GM23338 (cell line): ENCODE measurements around the gene NGF. TPM values are rescaled to one million over a fixed set of nuclear protein-coding genes. Genes with fewer than 3 reads are reported as not detected.

Source experiments
- ATAC-seq: fragments of 200-7000 bp; cut with Tn5 transposase; 3 replicates; pipeline ENCODE4 v1.9.1; 2020
- DNase-seq: peaks from one replicate; pipeline ENCODE4 v3.0.0-alpha.2; 2015; ENCODE audit warnings: low spot score
- H2AFZ ChIP-seq: fragments of 200-600 bp; sonication (generic); 2 replicates; pipeline ENCODE4 v1.8.0; 2016; ENCODE audit warnings: antibody characterized with exemption, mild to moderate bottlenecking, moderate library complexity
- H3F3A ChIP-seq: fragments of 200-600 bp; sonication (generic); replicated peaks from 2 replicates; pipeline ENCODE4 v1.8.0; 2017; ENCODE audit warnings: antibody characterized with exemption, mixed run types, low read depth
- H3K27ac ChIP-seq: fragments of 200-600 bp; sonication (generic); 2 replicates; pipeline ENCODE4 v1.6.1; 2016; ENCODE audit warnings: low read depth
- H3K27me3 ChIP-seq: fragments of 200-600 bp; sonication (generic); 2 replicates; pipeline ENCODE4 v1.8.0; 2016; ENCODE audit warnings: mild to moderate bottlenecking, mixed run types, moderate library complexity; ENCODE audit not compliant: insufficient read depth
- H3K36me3 ChIP-seq: fragments of 200-600 bp; sonication (generic); 2 replicates; pipeline ENCODE4 v1.8.0; 2016; ENCODE audit warnings: mild to moderate bottlenecking; ENCODE audit not compliant: insufficient read depth
- H3K4me1 ChIP-seq: fragments of 200-600 bp; sonication (generic); 2 replicates; pipeline ENCODE4 v1.8.0; 2016; ENCODE audit warnings: mild to moderate bottlenecking, moderate library complexity; ENCODE audit not compliant: insufficient read depth
- H3K4me2 ChIP-seq: fragments of 200-600 bp; sonication (generic); 2 replicates; pipeline ENCODE4 v1.7.1; 2017; ENCODE audit warnings: mixed run types
- H3K4me3 ChIP-seq: fragments of 200-600 bp; sonication (generic); 2 replicates; pipeline ENCODE4 v1.6.1; 2016; ENCODE audit warnings: mixed run types
- H3K79me2 ChIP-seq: fragments of 200-600 bp; sonication (generic); replicated peaks from 2 replicates; pipeline ENCODE4 v1.8.0; 2017; ENCODE audit warnings: mild to moderate bottlenecking; ENCODE audit not compliant: insufficient read depth
- H3K9me2 ChIP-seq: fragments of 200-600 bp; sonication (generic); 2 replicates; pipeline ENCODE4 v1.8.0; 2017; ENCODE audit not compliant: insufficient read depth
- H4K20me1 ChIP-seq: fragments of 200-600 bp; sonication (generic); replicated peaks from 2 replicates; pipeline ENCODE4 v1.8.0; 2017; ENCODE audit warnings: mild to moderate bottlenecking; ENCODE audit not compliant: insufficient read depth
- H3K27ac Mint-ChIP-seq: 2 replicates; pipeline ENCODE4 v1.8.0; 2020; ENCODE audit warnings: inconsistent platforms, mild to moderate bottlenecking, moderate library complexity, mixed read lengths
- H3K27me3 Mint-ChIP-seq: 3 replicates; pipeline ENCODE4 v1.8.0; 2022; ENCODE audit warnings: low read depth, mild to moderate bottlenecking, moderate library complexity, mixed read lengths, inconsistent platforms; ENCODE audit not compliant: insufficient read depth, poor library complexity
- H3K36me3 Mint-ChIP-seq: 3 replicates; pipeline ENCODE4 v1.8.0; 2021; ENCODE audit warnings: low read depth, mild to moderate bottlenecking, inconsistent platforms, moderate library complexity, mixed read lengths
- H3K4me1 Mint-ChIP-seq: 3 replicates; pipeline ENCODE4 v1.8.0; 2020; ENCODE audit warnings: mild to moderate bottlenecking, inconsistent platforms, mixed read lengths
- H3K4me3 Mint-ChIP-seq: 3 replicates; pipeline ENCODE4 v1.8.0; 2021; ENCODE audit warnings: moderate library complexity, mild to moderate bottlenecking, inconsistent platforms, mixed read lengths
- H3K9me3 Mint-ChIP-seq: 3 replicates; pipeline ENCODE4 v1.8.0; 2020; ENCODE audit warnings: moderate library complexity, mild to moderate bottlenecking, inconsistent platforms, mixed read lengths
- CTCF ChIP-seq, 2 experiments: fragments of 200-600 bp in 1 of 2; sonication (generic) in 1 of 2; conservative IDR thresholded peaks; 2 replicates each; pipeline versions ENCODE4 v1.5.1 to v1.6.1; 2016 to 2017; ENCODE audit warnings: antibody characterized with exemption in 2 of 2, low read depth in 2 of 2, mild to moderate bottlenecking in 2 of 2, moderate library complexity in 1 of 2
- EZH2 ChIP-seq: fragments of 200-600 bp; sonication (generic); IDR thresholded peaks from one replicate; pipeline ENCODE4 v1.8.0; 2017; ENCODE audit warnings: antibody characterized with exemption, mild to moderate bottlenecking, low read depth; ENCODE audit not compliant: unreplicated experiment
- JUNB ChIP-seq: IDR thresholded peaks from one replicate; pipeline ENCODE4 v1.6.1; 2016; ENCODE audit warnings: antibody characterized with exemption; ENCODE audit not compliant: unreplicated experiment
- NANOG ChIP-seq: IDR thresholded peaks from 2 replicates; pipeline ENCODE4 v1.6.1; 2016; ENCODE audit warnings: antibody characterized with exemption, borderline replicate concordance
- POLR2AphosphoS5 ChIP-seq: IDR thresholded peaks from 2 replicates; pipeline ENCODE4 v1.6.1; 2016; ENCODE audit warnings: antibody characterized with exemption, low read depth
- REST ChIP-seq: IDR thresholded peaks from one replicate; pipeline ENCODE4 v1.6.1; 2018; ENCODE audit warnings: antibody characterized with exemption; ENCODE audit not compliant: unreplicated experiment
- STAT1 ChIP-seq: IDR thresholded peaks from one replicate; pipeline ENCODE4 v1.6.1; 2016; ENCODE audit warnings: antibody characterized with exemption; ENCODE audit not compliant: unreplicated experiment
- ZNF114 ChIP-seq: fragments of 250-450 bp; sonication (Bioruptor Pico); IDR thresholded peaks from 2 replicates; pipeline ENCODE4 v1.5.0; 2020; ENCODE audit warnings: mild to moderate bottlenecking, moderate library complexity
- ZNF331 ChIP-seq: fragments of 250-450 bp; sonication (Bioruptor Pico); IDR thresholded peaks from 2 replicates; pipeline ENCODE4 v1.5.0; 2020; ENCODE audit warnings: low read depth, mild to moderate bottlenecking, moderate library complexity
- ZNF462 ChIP-seq: fragments of 250-450 bp; sonication (Bioruptor Pico); IDR thresholded peaks from 2 replicates; pipeline ENCODE4 v1.5.0; 2020; ENCODE audit warnings: mild to moderate bottlenecking, moderate library complexity
- polyA plus RNA-seq: library from polyadenylated mRNA; unstranded; fragments of >200 nt; fragmentation: Nextera tagmentation; extraction: Ambion mirVana; gene quantifications from 2 replicates; pipeline ENCODE4 v1.2.1, GENCODE V29; 2016
- total RNA-seq: library from RNA; depleted of rRNA; stranded (reverse); fragments of >200 nt; shearing (Covaris generic); gene quantifications from 2 replicates; pipeline ENCODE4 v1.2.3, GENCODE V29; 2014
- TF ChIP-seq, protein P1 (sequence below): IDR thresholded peaks from 2 replicates; pipeline ENCODE4 v1.6.1; 2016; ENCODE audit warnings: antibody characterized with exemption

Gene NGF
- total and polyA plus RNA-seq, 2 experiments from 2014 or later, result 0.28 to 0.92 TPM

DNA sequence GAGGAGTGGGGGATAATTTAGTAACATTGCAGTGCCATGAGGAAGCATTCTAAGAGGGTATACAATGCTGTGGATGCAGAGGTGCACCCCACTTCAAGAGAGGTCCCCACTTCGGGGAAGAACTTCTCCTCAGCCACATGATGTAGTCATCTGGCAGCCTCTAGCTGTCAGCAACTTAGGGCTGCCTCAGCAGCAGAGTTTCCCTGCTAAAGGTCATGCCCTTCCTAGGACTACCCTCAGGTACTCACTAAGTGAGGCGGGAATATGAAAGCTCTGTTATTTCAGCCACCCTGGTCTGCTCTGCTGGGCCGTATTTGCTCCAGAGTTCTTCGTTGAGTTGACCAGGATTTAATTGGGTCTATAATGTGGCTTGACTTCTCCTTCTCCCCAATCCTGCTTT is 41.9 kb upstream of the NGF start (continued):
- TF ChIP-seq ZNF462 (CRISPR knock-in tag) (no peak), ZNF114 (no peak), POLR2AphosphoS5 (no peak), ZNF331 (CRISPR knock-in tag) (no peak), STAT1 (no peak), NANOG (no peak), JUNB (no peak), REST (no peak)

DNA sequence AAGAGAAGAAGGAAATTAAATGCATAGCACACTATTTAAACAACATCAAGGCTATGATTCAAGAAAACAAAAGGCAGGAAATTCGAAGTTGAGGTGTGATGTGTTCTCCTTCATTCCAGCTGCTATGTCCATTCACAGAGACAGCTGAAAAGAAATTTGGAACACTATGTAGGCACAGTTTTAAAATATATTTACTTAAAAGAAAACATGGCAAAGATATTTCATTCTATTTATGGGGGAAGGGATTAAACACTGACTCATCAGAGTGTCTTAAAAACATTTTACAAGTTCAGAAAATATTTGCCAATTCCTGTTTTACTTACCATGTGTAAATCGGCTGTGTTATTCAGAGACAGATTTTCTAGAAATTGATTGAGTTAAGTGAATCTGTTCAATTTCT is 39.4 kb upstream of the NGF start:
- no peak overlapping the region for H3K27ac Mint-ChIP-seq
- H3K4me3 ChIP-seq, result no peak overlapping the region
- no peaks in the 10 kb centered on the region for H3K9me3 Mint-ChIP-seq
- no peaks in the 10 kb centered on the region for H4K20me1 ChIP-seq
- DNase-seq (no peak), ATAC-seq (no peak)
- no peaks in the 10 kb centered on the region for H3F3A ChIP-seq
- no peaks in the 10 kb centered on the region for H3K36me3 ChIP-seq
- H3K79me2 ChIP-seq, result no peaks in the 10 kb centered on the region
- no peaks in the 10 kb centered on the region for H3K27me3 Mint-ChIP-seq
- no peaks in the 10 kb centered on the region for H3K27me3 ChIP-seq
- no peaks in the 10 kb centered on the region for H3K36me3 Mint-ChIP-seq
- peak overlapping the region; percentile 6 for H3K4me2 ChIP-seq
- peaks cover 26% of the 10 kb centered on the region for H3K4me1 ChIP-seq
- H2AFZ ChIP-seq, result no peak overlapping the region
- peaks cover 3% of the 10 kb centered on the region; the same call in 1 of the 2 replicates for H3K9me2 ChIP-seq
- peaks cover 8% of the 10 kb centered on the region; the same call in 2 of the 3 replicates for H3K4me1 Mint-ChIP-seq
- H3K4me3 Mint-ChIP-seq, result no peak overlapping the region
- H3K27ac ChIP-seq, result no peak overlapping the region
- TF ChIP-seq CTCF (conservative IDR thresholded peaks at IDR 0.05; ENCODE audit: low read depth in 2 of 2) (no peak), EZH2 (no peak)
- TF ChIP-seq, protein P1, sequence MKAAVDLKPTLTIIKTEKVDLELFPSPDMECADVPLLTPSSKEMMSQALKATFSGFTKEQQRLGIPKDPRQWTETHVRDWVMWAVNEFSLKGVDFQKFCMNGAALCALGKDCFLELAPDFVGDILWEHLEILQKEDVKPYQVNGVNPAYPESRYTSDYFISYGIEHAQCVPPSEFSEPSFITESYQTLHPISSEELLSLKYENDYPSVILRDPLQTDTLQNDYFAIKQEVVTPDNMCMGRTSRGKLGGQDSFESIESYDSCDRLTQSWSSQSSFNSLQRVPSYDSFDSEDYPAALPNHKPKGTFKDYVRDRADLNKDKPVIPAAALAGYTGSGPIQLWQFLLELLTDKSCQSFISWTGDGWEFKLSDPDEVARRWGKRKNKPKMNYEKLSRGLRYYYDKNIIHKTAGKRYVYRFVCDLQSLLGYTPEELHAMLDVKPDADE, result no peak
